ENCODE results near the gene ACP6. TPM values are rescaled to one million over a fixed set of nuclear protein-coding genes. Genes with fewer than 3 reads are reported as not detected.
"Not testable (repeated sequence)": the region's sequence is repeated elsewhere in the genome, so short reads cannot be mapped to it uniquely, and the experiment has no call there.

Gene ACP6
- polyA plus RNA-seq, 2 of the 4 experiments (the other 2 are of a cell fraction): 14.9 to 26.2 TPM

- 74% methylated on average over 11 of the region's 38 CpGs for WGBS (ENCODE audit: missing lambda C conversion rate)
Observed at GRCh38 chr1:147680608-147681235, 10.4 kb upstream of the ACP6 start.

DNA sequence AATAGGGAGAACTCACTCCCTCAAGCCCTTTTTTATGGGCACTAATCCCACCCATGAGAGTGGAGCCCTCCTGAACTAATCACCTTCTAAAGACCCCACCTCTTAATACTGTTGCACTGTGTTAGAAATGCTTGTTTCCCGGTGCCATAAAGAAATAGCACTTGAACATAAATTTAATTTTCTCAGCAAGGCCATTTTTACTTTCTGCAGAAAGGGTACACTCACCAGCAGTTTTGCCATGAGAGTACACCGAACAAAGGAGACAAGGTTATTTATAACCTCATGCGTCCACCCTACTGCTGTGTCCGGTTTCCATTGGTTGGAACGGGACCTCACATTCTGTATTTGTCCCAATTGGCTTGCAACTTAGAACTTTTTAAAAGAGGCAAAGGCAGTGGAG is 7.4 kb upstream of the ACP6 start:
- Histone ChIP-seq H3K4me1 (peaks cover 25% of the 10 kb centered on the region), H3K9me3 (peaks cover 30% of the 10 kb centered on the region), H3K27ac (peak overlapping the region; percentile 45 to 76; a peak in 4 of 6 replicates)
- H3K4me2 ChIP-seq; POLR2A ChIA-PET; CTCF ChIA-PET; DNase-seq (ENCODE audit: low read depth in 1 of 2, low spot score in 1 of 2); ATAC-seq; H3K4me3 ChIP-seq; FAIRE-seq: not testable (repeated sequence)
- 80% methylated on average over 5 of the region's 5 CpGs for WGBS (ENCODE audit: missing lambda C conversion rate)

More at GRCh38 chr1:147680608-147681235, 10.4 kb upstream of the ACP6 start:
- H3K4me3 ChIP-seq; H3K4me2 ChIP-seq; ATAC-seq; DNase-seq (ENCODE audit: low read depth in 1 of 2, low spot score in 1 of 2); FAIRE-seq; H3K27ac ChIP-seq; POLR2A ChIA-PET: not testable (repeated sequence)
- Histone ChIP-seq H3K4me1 (peaks cover 13% of the 10 kb centered on the region), H3K9me3 (peaks cover 35% of the 10 kb centered on the region)
- CTCF ChIA-PET: interaction anchor here (0.9 to 2.7 kb wide), 2 partner anchors 20 to 43 kb away, joined by 3 to 13 read pairs; no protein-coding TSS in a partner anchor

GRCh38 chr1:147676311-147677085 is 6.2 kb upstream of the ACP6 start:
- peaks cover 25% of the 10 kb centered on the region for H3K4me1 ChIP-seq
- no peak for FAIRE-seq
- peaks cover 21% of the 10 kb centered on the region for H3K9me3 ChIP-seq
- peak; percentile 28 to 54 for DNase-seq (ENCODE audit: low read depth in 1 of 2, low spot score in 1 of 2)
- CTCF ChIA-PET: interaction anchor here (0.6 to 1.3 kb wide), 2 partner anchors 10 to 100 kb away, joined by 3 read pairs; no protein-coding TSS in a partner anchor
- peak overlapping the region; percentile 63 for H3K4me2 ChIP-seq
- TF ChIP-seq KDM5A (IDR thresholded peaks at IDR 0.05) (no peak), TFCP2L1 (CRISPR knock-in tag; IDR thresholded peaks at IDR 0.05) (no peak), JUNB (IDR thresholded peaks at IDR 0.05) (peak; percentile 40), HES2 (IDR thresholded peaks at IDR 0.05) (no peak), USF2 (IDR thresholded peaks at IDR 0.05) (no peak), RNF2 (IDR thresholded peaks at IDR 0.05; ENCODE audit: borderline replicate concordance, low read depth) (no peak), MYC (IDR thresholded peaks at IDR 0.05; ENCODE audit: borderline replicate concordance, low read length) (no peak), PHF8 (IDR thresholded peaks at IDR 0.05; ENCODE audit: borderline replicate concordance, low read depth) (no peak), CEBPB (IDR thresholded peaks at IDR 0.05) (peak in 1 of 2 experiments; percentile 37; a peak in 1 of 4 replicates), RARB (CRISPR knock-in tag; IDR thresholded peaks at IDR 0.05) (no peak), HOXA7 (CRISPR knock-in tag; IDR thresholded peaks at IDR 0.05) (no peak), RFX5 (IDR thresholded peaks at IDR 0.05) (no peak), E2F6 (IDR thresholded peaks at IDR 0.05; ENCODE audit: borderline replicate concordance, low read depth) (no peak), ZC3H11A (IDR thresholded peaks at IDR 0.05) (no peak), EHF (CRISPR knock-in tag; IDR thresholded peaks at IDR 0.05) (no peak), NR3C1 (IDR thresholded peaks at IDR 0.05) (no peak), HOXB13 (CRISPR knock-in tag; IDR thresholded peaks at IDR 0.05; ENCODE audit: low read depth) (no peak), CBX2 (IDR thresholded peaks at IDR 0.05; ENCODE audit: borderline replicate concordance, low read depth) (no peak), MAFK (IDR thresholded peaks at IDR 0.05; ENCODE audit: partially characterized antibody) (peak; percentile 20), RCOR1 (IDR thresholded peaks at IDR 0.05; ENCODE audit: low read depth, low read length) (no peak), CBX8 (IDR thresholded peaks at IDR 0.05) (no peak), ZFP36 (IDR thresholded peaks at IDR 0.05; ENCODE audit: borderline replicate concordance, partially characterized antibody) (no peak), BHLHE40 (IDR thresholded peaks at IDR 0.05; ENCODE audit: low read depth, low read length) (no peak), FOSL2 (IDR thresholded peaks at IDR 0.05) (no peak), FOSL2 (CRISPR knock-in tag; IDR thresholded peaks at IDR 0.05) (peak; percentile 25; the same call in 1 of the 2 replicates)
- TF ChIP-seq, protein P1, sequence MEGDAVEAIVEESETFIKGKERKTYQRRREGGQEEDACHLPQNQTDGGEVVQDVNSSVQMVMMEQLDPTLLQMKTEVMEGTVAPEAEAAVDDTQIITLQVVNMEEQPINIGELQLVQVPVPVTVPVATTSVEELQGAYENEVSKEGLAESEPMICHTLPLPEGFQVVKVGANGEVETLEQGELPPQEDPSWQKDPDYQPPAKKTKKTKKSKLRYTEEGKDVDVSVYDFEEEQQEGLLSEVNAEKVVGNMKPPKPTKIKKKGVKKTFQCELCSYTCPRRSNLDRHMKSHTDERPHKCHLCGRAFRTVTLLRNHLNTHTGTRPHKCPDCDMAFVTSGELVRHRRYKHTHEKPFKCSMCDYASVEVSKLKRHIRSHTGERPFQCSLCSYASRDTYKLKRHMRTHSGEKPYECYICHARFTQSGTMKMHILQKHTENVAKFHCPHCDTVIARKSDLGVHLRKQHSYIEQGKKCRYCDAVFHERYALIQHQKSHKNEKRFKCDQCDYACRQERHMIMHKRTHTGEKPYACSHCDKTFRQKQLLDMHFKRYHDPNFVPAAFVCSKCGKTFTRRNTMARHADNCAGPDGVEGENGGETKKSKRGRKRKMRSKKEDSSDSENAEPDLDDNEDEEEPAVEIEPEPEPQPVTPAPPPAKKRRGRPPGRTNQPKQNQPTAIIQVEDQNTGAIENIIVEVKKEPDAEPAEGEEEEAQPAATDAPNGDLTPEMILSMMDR (IDR thresholded peaks at IDR 0.05): no peak
- TF ChIP-seq, protein P2, sequence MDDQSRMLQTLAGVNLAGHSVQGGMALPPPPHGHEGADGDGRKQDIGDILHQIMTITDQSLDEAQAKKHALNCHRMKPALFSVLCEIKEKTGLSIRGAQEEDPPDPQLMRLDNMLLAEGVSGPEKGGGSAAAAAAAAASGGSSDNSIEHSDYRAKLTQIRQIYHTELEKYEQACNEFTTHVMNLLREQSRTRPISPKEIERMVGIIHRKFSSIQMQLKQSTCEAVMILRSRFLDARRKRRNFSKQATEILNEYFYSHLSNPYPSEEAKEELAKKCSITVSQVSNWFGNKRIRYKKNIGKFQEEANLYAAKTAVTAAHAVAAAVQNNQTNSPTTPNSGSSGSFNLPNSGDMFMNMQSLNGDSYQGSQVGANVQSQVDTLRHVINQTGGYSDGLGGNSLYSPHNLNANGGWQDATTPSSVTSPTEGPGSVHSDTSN (IDR thresholded peaks at IDR 0.05): no peak
- TF ChIP-seq, protein P3, sequence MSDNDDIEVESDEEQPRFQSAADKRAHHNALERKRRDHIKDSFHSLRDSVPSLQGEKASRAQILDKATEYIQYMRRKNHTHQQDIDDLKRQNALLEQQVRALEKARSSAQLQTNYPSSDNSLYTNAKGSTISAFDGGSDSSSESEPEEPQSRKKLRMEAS (IDR thresholded peaks at IDR 0.05): no peak
- peak overlapping the region; percentile 65 to 83; a peak in 5 of 6 replicates for H3K27ac ChIP-seq
- H3K4me3 ChIP-seq: no peak overlapping the region
- POLR2A ChIA-PET: no interaction called here
- peak; percentile 66 to 85 for ATAC-seq
- WGBS (ENCODE audit: missing lambda C conversion rate): 4% methylated on average over 4 of the region's 4 CpGs
